GM12878 (cell line): ENCODE results near the gene PCYOX1L. TPM values are rescaled to one million over a fixed set of nuclear protein-coding genes. Genes with fewer than 3 reads are reported as not detected.

Experiments used
- ATAC-seq: fragments of 200-7000 bp; cut with Tn5 transposase; 3 replicates; pipeline ENCODE4 v1.9.1; 2020; ENCODE audit warnings: mild to moderate bottlenecking, moderate library complexity
- BruUV-seq: library from RNA; stranded (reverse); fragments of 400-500 nt; replicated peaks from 2 replicates; lab custom pipeline; 2021; lab: Mats Ljungman, UMichigan
- CTCF ChIA-PET: fragments of 300-600 bp; sonication (Branson Sonifier 250); formaldehyde crosslinking; extraction: SDS; loops from one replicate; lab custom pipeline; 2021; ENCODE audit warnings: inconsistent platforms; lab: Yijun Ruan, JAX
- POLR2A ChIA-PET: fragments of 350-600 bp; formaldehyde crosslinking; extraction: SDS; loops from one replicate; lab custom pipeline; 2021; ENCODE audit warnings: inconsistent platforms; lab: Charles Lee
- RAD21 ChIA-PET: fragments of 300-600 bp; sonication (Branson Sonifier 250); formaldehyde crosslinking; loops from one replicate; lab custom pipeline; 2023; ENCODE audit warnings: antibody characterized with exemption; ENCODE audit not compliant: unreplicated experiment; lab: Charles Lee
- SMC1A ChIA-PET: fragments of 300-600 bp; sonication (Branson Sonifier 250); formaldehyde crosslinking; loops from one replicate; lab custom pipeline; 2023; ENCODE audit not compliant: unreplicated experiment, uncharacterized antibody; lab: Charles Lee
- DNase-seq: peaks from one replicate; pipeline ENCODE4 v3.0.0-alpha.2; 2011; ENCODE audit warnings: low read depth, low spot score
- FAIRE-seq: peaks from 3 replicates; lab custom pipeline; 2011; peaks lifted over from hg19 to GRCh38; lab: Jason Lieb, UNC
- H2AFZ ChIP-seq: 2 replicates; pipeline ENCODE4 v1.6.0; 2011; ENCODE audit warnings: low read depth, low read length, control low read depth; ENCODE audit not compliant: control insufficient read depth
- H3K27ac ChIP-seq: 2 replicates; pipeline ENCODE4 v1.5.1; 2011; ENCODE audit warnings: control low read depth; ENCODE audit not compliant: control insufficient read depth, insufficient read depth
- H3K27me3 ChIP-seq, 2 experiments: replicated peaks in 1 of 2; 2 replicates each; pipeline versions ENCODE4 v1.6.0 to v1.6.1; 2011; ENCODE audit warnings: low read length in 1 of 2; ENCODE audit not compliant: control insufficient read depth in 2 of 2, insufficient read depth in 2 of 2
- H3K36me3 ChIP-seq, 2 experiments: 2 replicates each; pipeline ENCODE4 v1.5.1; 2011; ENCODE audit warnings: low read length in 1 of 2; ENCODE audit not compliant: control insufficient read depth in 2 of 2, insufficient read depth in 2 of 2
- H3K4me1 ChIP-seq: 2 replicates; pipeline ENCODE4 v1.6.1; 2011; ENCODE audit warnings: mild to moderate bottlenecking, low read length, moderate library complexity, mixed read lengths; ENCODE audit not compliant: control insufficient read depth, insufficient read depth
- H3K4me2 ChIP-seq: 2 replicates; pipeline ENCODE4 v1.6.0; 2011; ENCODE audit warnings: control low read depth; ENCODE audit not compliant: control insufficient read depth, insufficient read depth
- H3K4me3 ChIP-seq: fragments of 200-600 bp; sonication (generic); 2 replicates; pipeline ENCODE4 v1.5.1; 2016
- H3K79me2 ChIP-seq: 2 replicates; pipeline ENCODE4 v1.6.0; 2011; ENCODE audit warnings: low read length; ENCODE audit not compliant: control insufficient read depth, insufficient read depth
- H3K9ac ChIP-seq: 2 replicates; pipeline ENCODE4 v1.8.0; 2011; ENCODE audit warnings: low read length, control low read depth, mixed read lengths; ENCODE audit not compliant: control insufficient read depth, insufficient read depth
- H3K9me3 ChIP-seq: replicated peaks from 3 replicates; pipeline ENCODE4 v1.5.1; 2011; ENCODE audit warnings: mild to moderate bottlenecking, low read length; ENCODE audit not compliant: control insufficient read depth, insufficient read depth
- H4K20me1 ChIP-seq: 2 replicates; pipeline ENCODE4 v1.6.0; 2011; ENCODE audit not compliant: control insufficient read depth, insufficient read depth
- CBFB ChIP-seq: IDR thresholded peaks from 2 replicates; pipeline ENCODE4 v1.6.1; 2016; ENCODE audit warnings: antibody characterized with exemption, low read depth
- CHD1 ChIP-seq: IDR thresholded peaks from 2 replicates; pipeline ENCODE4 v1.6.1; 2012; ENCODE audit warnings: low read depth, low read length, improper control_type of control experiment
- E2F8 ChIP-seq: fragments of 450-650 bp; IDR thresholded peaks from 2 replicates; pipeline ENCODE4 v1.6.1; 2018; ENCODE audit warnings: mild to moderate bottlenecking, low read depth, moderate library complexity; ENCODE audit not compliant: partially characterized antibody
- GATAD2B ChIP-seq: fragments of 450-650 bp; conservative IDR thresholded peaks from 2 replicates; pipeline ENCODE4 v1.6.1; 2017; ENCODE audit warnings: low read depth, mild to moderate bottlenecking, moderate library complexity
- HDAC2 ChIP-seq: fragments of 200-600 bp; sonication (generic); IDR thresholded peaks from 2 replicates; pipeline ENCODE4 v1.6.1; 2017
- NKRF ChIP-seq: fragments of 450-650 bp; conservative IDR thresholded peaks from 2 replicates; pipeline ENCODE4 v1.6.1; 2017; ENCODE audit warnings: mild to moderate bottlenecking, moderate library complexity
- PAX5 ChIP-seq: IDR thresholded peaks from 2 replicates; pipeline ENCODE4 v1.6.1; 2011; ENCODE audit warnings: low read depth, low read length, borderline replicate concordance
- RB1 ChIP-seq: fragments of 450-650 bp; formaldehyde crosslinking; IDR thresholded peaks from 2 replicates; pipeline ENCODE4 v1.6.1; 2017; ENCODE audit warnings: mild to moderate bottlenecking, borderline replicate concordance
- RCOR1 ChIP-seq: conservative IDR thresholded peaks from 2 replicates; pipeline ENCODE4 v1.6.1; 2012; ENCODE audit warnings: low read depth, low read length, improper control_type of control experiment
- SMARCA5 ChIP-seq: fragments of 450-650 bp; IDR thresholded peaks from 2 replicates; pipeline ENCODE4 v1.6.1; 2017; ENCODE audit warnings: mild to moderate bottlenecking
- TCF3 ChIP-seq: IDR thresholded peaks from 2 replicates; pipeline ENCODE4 v1.6.1; 2012; ENCODE audit warnings: low read depth, mild to moderate bottlenecking, low read length, borderline replicate concordance; ENCODE audit not compliant: insufficient read depth
- ZNF274 ChIP-seq: IDR thresholded peaks from one replicate; pipeline ENCODE4 v1.8.0; 2011; ENCODE audit not compliant: insufficient read length, insufficient read depth
- ZNF687 ChIP-seq: fragments of 450-650 bp; IDR thresholded peaks from 2 replicates; pipeline ENCODE4 v1.6.1; 2017; ENCODE audit warnings: mild to moderate bottlenecking, moderate library complexity
- ZSCAN29 ChIP-seq: fragments of 450-650 bp; IDR thresholded peaks from 2 replicates; pipeline ENCODE4 v1.6.1; 2017; ENCODE audit warnings: mild to moderate bottlenecking, moderate library complexity
- WGBS: methylation state at CpG from one replicate; pipeline ENCODE4 v1.1.6; 2016; ENCODE audit warnings: low lambda C conversion rate; ENCODE audit not compliant: insufficient replicate concordance, insufficient coverage; ENCODE audit errors: missing lambda C conversion rate; 5-methylcytosine and 5-hydroxymethylcytosine counted together
- in situ Hi-C: fragments of 300-500 bp; cut with MboI; formaldehyde crosslinking; loops from 9 replicates; pipeline ENCODE4 v1.14.3; 2018; ENCODE audit warnings: mixed read lengths
- intact Hi-C: fragments of 100-400 bp; cut with micrococcal nuclease; formaldehyde crosslinking; loops from one replicate; pipeline ENCODE4 v1.14.2; 2022; ENCODE audit not compliant: unreplicated experiment
- polyA plus RNA-seq, 11 experiments: library from polyadenylated mRNA; depleted of rRNA in 4 of 11; unstranded in 6 of 11; stranded (reverse) in 5 of 11; fragments of >200 nt; fragmentation: Nextera tagmentation in 4 of 11; fragmentation: Illumina TruSeq in 1 of 11; extraction: Ambion mirVana in 4 of 11; extraction: Trizol in 1 of 11; gene quantifications; 1 replicate in 1 of 11; 2 replicates in 10 of 11; pipeline versions ENCODE4 v1.2.1 to v1.2.3, GENCODE V29; 2011 to 2016; ENCODE audit warnings: inconsistent platforms in 2 of 11, missing spikeins in 2 of 11, low read depth in 1 of 11
- total RNA-seq, 4 experiments: library from RNA; depleted of rRNA in 3 of 4; stranded (reverse); fragments of >200 nt in 3 of 4; fragmentation: Illumina TruSeq in 1 of 4; extraction: Trizol in 1 of 4; gene quantifications; 2 replicates each; pipeline versions ENCODE4 v1.2.1 to v1.2.3, GENCODE V29; 2013 to 2021

Gene PCYOX1L
- total and polyA plus RNA-seq, 10 of the 15 experiments (the other 5 are each of a cell fraction or from before 2014, with no cell fraction given) = 2.9 to 17.0 (median 12.9) TPM

- FAIRE-seq = no peak
- no TSS peak for BruUV-seq
- 100% methylated on average over 1 of the region's 1 CpG for WGBS
- DNase-seq = no peak
- CTCF ChIA-PET = interaction anchor here (0.7 to 5.8 kb wide), 18 partner anchors 8 to 552 kb away, joined by 3 to 118 read pairs (median 7); partner anchors contain the start of genes GRPEL2, IL17B and PCYOX1L
- POLR2A ChIA-PET = interaction anchor here (1.1 kb wide), 1 partner anchor 9 kb away, joined by 3 read pairs; the partner anchor contains the start of gene PCYOX1L
- Histone ChIP-seq H3K79me2 (no peaks in the 10 kb centered on the region), H3K9ac (no peak overlapping the region), H3K4me3 (no peak overlapping the region), H3K27ac (no peak overlapping the region), H3K27me3 (no peaks in the 10 kb centered on the region), H2AFZ (no peak overlapping the region), H4K20me1 (no peaks in the 10 kb centered on the region), H3K4me1 (no peaks in the 10 kb centered on the region), H3K36me3 (no peaks in the 10 kb centered on the region), H3K4me2 (no peak overlapping the region), H3K9me3 (no peaks in the 10 kb centered on the region)
- TF ChIP-seq TCF3 (no peak), RB1 (no peak), CHD1 (no peak), HDAC2 (no peak), ZNF274 (no peak), SMARCA5 (no peak), ZNF687 (no peak), PAX5 (no peak), CBFB (no peak), E2F8 (no peak), RCOR1 (no peak), GATAD2B (no peak), NKRF (no peak), ZSCAN29 (no peak)
- in situ Hi-C loops = no loop called here
- RAD21 ChIA-PET = interaction anchor here (0.5 to 2.8 kb wide), 3 partner anchors 21 to 368 kb away, joined by 3 to 8 read pairs (median 6); partner anchors contain the start of gene GRPEL2
- intact Hi-C loops = loop anchor here (2.0 kb wide), 1 partner anchor 199 kb away; no protein-coding TSS in a partner anchor
- SMC1A ChIA-PET = interaction anchor here (1.3 to 2.7 kb wide), 2 partner anchors 20 to 49 kb away, joined by 3 to 14 read pairs; no protein-coding TSS in a partner anchor
- no peak for ATAC-seq
These were observed 8.4 kb downstream of the PCYOX1L start for GRCh38 chr5:149366169-149366729.
